ENCODE results near the gene TLCD2. TPM values are rescaled to one million over a fixed set of nuclear protein-coding genes. Genes with fewer than 3 reads are reported as not detected.

TLCD2 gene
- total and polyA plus RNA-seq, 9 of the 15 experiments (the other 6 are each of a cell fraction or from before 2014, with no cell fraction given): 0.10 to 0.89 (median 0.58) TPM

- TF ChIP-seq SIX5 (IDR thresholded peaks at IDR 0.05; ENCODE audit: borderline replicate concordance in 1 of 2, insufficient read depth in 1 of 2, low read depth in 1 of 2, low read length in 2 of 2) (no peak), RFX1 (IDR thresholded peaks at IDR 0.05) (no peak), LCOR (CRISPR knock-in tag; IDR thresholded peaks at IDR 0.05) (no peak), SAP30 (IDR thresholded peaks at IDR 0.05; ENCODE audit: borderline replicate concordance, insufficient read depth, low read depth, low read length, poor library complexity, severe bottlenecking) (no peak), ZC3H4 (CRISPR knock-in tag; IDR thresholded peaks at IDR 0.05; ENCODE audit: borderline replicate concordance) (no peak), ZNF740 (CRISPR knock-in tag; IDR thresholded peaks at IDR 0.05) (peak; percentile 62; the same call in 1 of the 2 replicates), ZNF740 (tag; IDR thresholded peaks at IDR 0.05) (no peak; a peak in 1 of 4 replicates), EWSR1 (IDR thresholded peaks at IDR 0.05; ENCODE audit: borderline replicate concordance, low read depth, partially characterized antibody) (no peak), RFX5 (IDR thresholded peaks at IDR 0.05; ENCODE audit: low read depth, low read length) (no peak), ZNF140 (CRISPR knock-in tag; IDR thresholded peaks at IDR 0.05) (no peak), TEAD2 (tag; IDR thresholded peaks at IDR 0.05) (no peak), ZNF253 (CRISPR knock-in tag; conservative IDR thresholded peaks at IDR 0.05) (no peak), KHSRP (IDR thresholded peaks at IDR 0.05) (no peak), ARNT (IDR thresholded peaks at IDR 0.05) (no peak), POLR2H (tag; IDR thresholded peaks at IDR 0.05; ENCODE audit: low read depth) (peak; percentile 63), THRB (CRISPR knock-in tag; conservative IDR thresholded peaks at IDR 0.05) (0 out of 2 replicates have a peak, but pooled peaks have one; percentile 8), KAT2B (IDR thresholded peaks at IDR 0.05; ENCODE audit: low read depth, low read length) (no peak), ATF1 (CRISPR knock-in tag; IDR thresholded peaks at IDR 0.05) (no peak), ATF1 (tag; IDR thresholded peaks at IDR 0.05) (peak; percentile 38; the same call in 1 of the 2 replicates), SMC3 (conservative IDR thresholded peaks at IDR 0.05; ENCODE audit: insufficient read depth, low read depth, low read length) (no peak), ETV6 (IDR thresholded peaks at IDR 0.05; ENCODE audit: borderline replicate concordance in 1 of 2, low read depth in 2 of 2, low read length in 1 of 2) (no peak), ETV6 (CRISPR knock-in tag; IDR thresholded peaks at IDR 0.05; ENCODE audit: borderline replicate concordance) (no peak), SMARCA5 (IDR thresholded peaks at IDR 0.05) (no peak)
- TF ChIP-seq, protein P1, sequence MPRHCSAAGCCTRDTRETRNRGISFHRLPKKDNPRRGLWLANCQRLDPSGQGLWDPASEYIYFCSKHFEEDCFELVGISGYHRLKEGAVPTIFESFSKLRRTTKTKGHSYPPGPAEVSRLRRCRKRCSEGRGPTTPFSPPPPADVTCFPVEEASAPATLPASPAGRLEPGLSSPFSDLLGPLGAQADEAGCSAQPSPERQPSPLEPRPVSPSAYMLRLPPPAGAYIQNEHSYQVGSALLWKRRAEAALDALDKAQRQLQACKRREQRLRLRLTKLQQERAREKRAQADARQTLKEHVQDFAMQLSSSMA (CRISPR knock-in tag; IDR thresholded peaks at IDR 0.05): no peak
- TF ChIP-seq, protein P2, sequence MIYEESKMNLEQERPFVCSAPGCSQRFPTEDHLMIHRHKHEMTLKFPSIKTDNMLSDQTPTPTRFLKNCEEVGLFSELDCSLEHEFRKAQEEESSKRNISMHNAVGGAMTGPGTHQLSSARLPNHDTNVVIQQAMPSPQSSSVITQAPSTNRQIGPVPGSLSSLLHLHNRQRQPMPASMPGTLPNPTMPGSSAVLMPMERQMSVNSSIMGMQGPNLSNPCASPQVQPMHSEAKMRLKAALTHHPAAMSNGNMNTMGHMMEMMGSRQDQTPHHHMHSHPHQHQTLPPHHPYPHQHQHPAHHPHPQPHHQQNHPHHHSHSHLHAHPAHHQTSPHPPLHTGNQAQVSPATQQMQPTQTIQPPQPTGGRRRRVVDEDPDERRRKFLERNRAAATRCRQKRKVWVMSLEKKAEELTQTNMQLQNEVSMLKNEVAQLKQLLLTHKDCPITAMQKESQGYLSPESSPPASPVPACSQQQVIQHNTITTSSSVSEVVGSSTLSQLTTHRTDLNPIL (CRISPR knock-in tag; IDR thresholded peaks at IDR 0.05): no peak
These were observed at the start of gene TLCD2 (continued) for GRCh38 chr17:1709971-1710806.
